ENCODE data around the gene ASB6.

ASB6 gene

GRCh38 chr9:129624168-129624759 lies 17.7 kb downstream of the ASB6 start:
- no peak for DNase-seq

- no peak for DNase-seq
These were observed 18.6 kb downstream of the ASB6 start for GRCh38 chr9:129623331-129623730.

- DNase-seq, result no peak
These were observed 21.2 kb downstream of the ASB6 start, which contains the start of gene C9orf50 for GRCh38 chr9:129620669-129621295. C9orf50 (minus strand) TSS chr9:129621101; CDS start chr9:129620574, 527 bp downstream.

GRCh38 chr9:129619787-129620668 lies 21.9 kb downstream of the ASB6 start:
- DNase-seq, result no peak

- no peak for DNase-seq
These were observed 24.8 kb downstream of the ASB6 start for GRCh38 chr9:129617167-129617566.

- DNase-seq, result no peak
These were observed 26.3 kb downstream of the ASB6 start for GRCh38 chr9:129615407-129616285.

- DNase-seq, result no peak
These were observed 27.0 kb downstream of the ASB6 start for GRCh38 chr9:129614932-129615331.

- DNase-seq, result no peak
These were observed 28.3 kb downstream of the ASB6 start for GRCh38 chr9:129613520-129614175.

- no peak for DNase-seq
These were observed 29.0 kb downstream of the ASB6 start for GRCh38 chr9:129612815-129613519.

GRCh38 chr9:129612123-129612522 lies 29.8 kb downstream of the ASB6 start:
- DNase-seq, result no peak

- no peak for DNase-seq
These were observed 30.6 kb downstream of the ASB6 start for GRCh38 chr9:129611307-129611800.

- no peak for DNase-seq
These were observed 31.3 kb downstream of the ASB6 start for GRCh38 chr9:129610473-129611306.

GRCh38 chr9:129610213-129610472 lies 31.8 kb downstream of the ASB6 start:
- no peak for DNase-seq

- no peak for DNase-seq
These were observed 32.3 kb downstream of the ASB6 start for GRCh38 chr9:129609486-129610212.

- DNase-seq, result no peak
These were observed 33.1 kb downstream of the ASB6 start for GRCh38 chr9:129608561-129609481.

GRCh38 chr9:129607027-129607387 lies 34.9 kb downstream of the ASB6 start:
- no peak for DNase-seq

- DNase-seq, result no peak
These were observed 35.6 kb downstream of the ASB6 start for GRCh38 chr9:129606161-129607026.

- no peak for DNase-seq
These were observed 37.2 kb downstream of the ASB6 start for GRCh38 chr9:129604766-129605163.
